HG02763 (cell line): ENCODE measurements around the gene DDX55.

Experiments used
- ATAC-seq: cut with Tn5 transposase; IDR thresholded peaks from one replicate; pipeline ENCODE4 v1.9.1; 2021; ENCODE audit warnings: mild to moderate bottlenecking, moderate library complexity; ENCODE audit not compliant: unreplicated experiment

The DDX55 gene

DNA sequence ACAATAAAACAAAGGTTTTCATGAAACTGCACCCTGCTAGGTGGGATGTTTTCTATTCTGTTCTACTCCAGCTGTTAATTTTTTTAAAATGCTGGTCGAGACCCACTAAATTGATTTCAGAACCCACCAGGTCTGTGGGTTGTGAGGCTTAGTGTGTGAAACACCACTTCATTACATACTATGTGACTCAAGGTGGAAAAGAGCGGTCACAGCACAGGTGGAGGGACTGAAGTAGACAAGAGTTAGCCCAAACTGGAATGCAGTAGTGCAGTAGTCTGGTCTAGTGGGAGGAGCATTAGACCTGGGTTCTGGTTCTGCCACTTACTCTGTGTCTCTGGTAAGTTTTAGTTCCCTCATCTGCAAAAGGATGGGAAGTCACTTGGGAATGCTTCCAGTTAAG is 12.2 kb downstream of the DDX55 start:
- ATAC-seq, result no peak

DNA sequence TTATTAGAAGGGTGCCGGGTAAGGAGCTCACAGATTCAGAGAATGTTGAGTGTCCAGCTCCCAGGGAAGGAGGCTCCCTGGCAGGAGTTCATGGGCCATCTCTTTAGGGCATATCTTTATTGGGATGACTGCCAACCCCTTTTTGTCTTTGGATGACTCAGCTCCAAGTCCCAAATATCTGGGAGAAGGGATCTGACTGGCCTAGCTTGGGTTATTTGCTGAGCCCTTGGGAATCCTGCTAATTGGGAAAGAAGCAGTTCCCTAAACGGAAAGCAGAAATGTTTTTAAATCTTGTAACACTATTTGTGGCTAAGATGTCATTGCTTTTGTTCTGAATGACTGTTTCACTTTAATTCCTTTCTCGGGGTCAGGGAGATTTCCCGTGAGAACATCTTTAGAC is 12.6 kb downstream of the DDX55 start:
- no peak for ATAC-seq

DNA sequence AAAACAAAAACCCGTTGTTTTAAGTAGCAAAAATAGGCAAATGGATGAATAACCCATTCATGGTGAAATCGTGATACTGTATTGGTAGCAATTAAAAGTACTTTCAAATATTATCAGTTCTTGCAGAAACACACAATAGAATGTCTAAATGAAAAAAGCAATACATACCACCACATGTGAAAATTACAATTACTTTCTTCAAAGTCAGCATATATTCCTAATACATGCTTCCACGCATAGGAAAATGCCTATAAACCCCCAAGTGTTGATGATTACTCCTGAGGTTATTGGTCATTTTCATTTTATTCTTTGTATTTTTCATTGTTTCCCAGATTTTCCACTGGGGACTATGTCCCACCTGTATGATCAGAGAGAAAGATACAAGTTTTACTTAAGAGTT is 15.2 kb downstream of the DDX55 start:
- ATAC-seq, result no peak

DNA sequence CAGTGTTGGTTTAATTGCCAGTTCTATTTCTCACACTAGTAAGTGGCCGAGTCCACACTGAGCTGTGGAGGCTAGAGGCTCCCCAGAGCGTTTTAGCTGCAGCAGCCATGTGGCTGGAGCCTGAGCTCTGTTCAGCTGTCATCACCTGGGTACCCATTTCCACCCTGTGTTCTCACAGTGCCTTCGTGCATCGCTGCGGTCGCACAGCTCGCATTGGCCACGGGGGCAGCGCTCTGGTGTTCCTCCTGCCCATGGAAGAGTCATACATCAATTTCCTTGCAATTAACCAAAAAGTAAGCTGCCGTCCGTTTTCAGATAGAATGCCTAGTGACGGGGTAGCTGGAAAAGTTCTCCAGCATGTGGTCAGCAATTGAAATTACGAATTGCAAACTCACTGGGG is 15.7 kb downstream of the DDX55 start:
- ATAC-seq, result no peak

DNA sequence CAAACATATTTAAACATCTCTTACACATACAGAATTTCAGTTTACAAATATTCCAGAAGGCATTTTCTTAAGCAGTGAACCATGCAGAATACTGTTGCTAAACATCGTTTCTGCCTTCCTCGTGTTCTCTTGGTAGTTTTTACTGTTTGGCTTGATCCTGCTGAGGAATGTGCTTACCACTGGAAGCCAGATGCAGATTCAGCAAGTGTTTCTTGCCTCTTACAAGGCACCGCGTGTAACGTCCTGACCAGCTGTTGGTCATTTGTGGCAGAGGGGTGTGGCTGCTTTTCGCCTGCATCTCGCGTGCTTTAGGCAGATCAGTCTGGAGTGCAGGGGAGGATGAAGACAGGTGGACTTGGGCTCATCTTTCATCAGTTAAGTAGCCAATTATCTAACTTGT is 19.2 kb downstream of the DDX55 start:
- no peak for ATAC-seq

DNA sequence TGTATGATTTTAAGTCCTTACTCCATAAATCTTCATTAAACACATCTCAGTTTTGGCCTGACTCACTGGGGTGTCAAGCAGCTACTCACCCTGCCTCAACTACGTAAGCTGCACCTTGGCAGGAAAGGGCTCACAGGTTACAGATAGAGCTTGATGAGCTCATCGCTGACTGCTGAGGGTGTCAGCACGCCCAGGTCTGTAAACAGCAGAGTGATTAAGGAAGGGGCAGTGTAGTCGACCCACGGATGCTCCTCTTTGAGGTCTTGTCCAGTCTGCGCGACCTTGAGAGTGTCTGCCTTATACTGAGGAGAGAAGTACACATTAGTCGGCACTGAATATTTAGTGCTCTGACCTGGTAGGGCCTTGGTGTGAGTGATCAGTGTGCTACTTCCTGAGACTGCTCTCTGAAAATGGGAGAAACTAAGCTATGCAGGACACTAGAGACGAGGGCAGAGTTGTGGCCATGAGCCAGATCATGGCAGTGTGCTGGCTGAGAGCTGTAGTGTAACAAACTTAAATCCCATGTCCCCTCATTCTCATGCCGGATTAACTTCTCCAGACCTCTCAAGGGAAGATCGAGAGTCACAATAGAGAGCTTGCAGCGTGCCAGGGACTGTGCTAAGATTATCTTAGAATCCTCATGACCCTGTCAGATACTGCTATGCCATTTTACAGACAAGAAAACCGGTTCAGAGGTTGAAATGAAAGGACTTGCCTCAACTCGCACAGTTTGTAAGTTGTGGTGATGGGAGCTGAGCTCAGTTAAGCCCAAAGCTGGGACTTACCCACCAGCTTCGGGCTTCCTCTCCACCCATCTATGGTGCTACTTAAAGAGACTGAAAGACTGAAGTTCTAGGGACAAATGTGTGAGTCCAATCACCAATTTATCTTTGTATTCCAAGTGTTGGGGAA is 20.0 kb downstream of the DDX55 start:
- ATAC-seq, result no peak

DNA sequence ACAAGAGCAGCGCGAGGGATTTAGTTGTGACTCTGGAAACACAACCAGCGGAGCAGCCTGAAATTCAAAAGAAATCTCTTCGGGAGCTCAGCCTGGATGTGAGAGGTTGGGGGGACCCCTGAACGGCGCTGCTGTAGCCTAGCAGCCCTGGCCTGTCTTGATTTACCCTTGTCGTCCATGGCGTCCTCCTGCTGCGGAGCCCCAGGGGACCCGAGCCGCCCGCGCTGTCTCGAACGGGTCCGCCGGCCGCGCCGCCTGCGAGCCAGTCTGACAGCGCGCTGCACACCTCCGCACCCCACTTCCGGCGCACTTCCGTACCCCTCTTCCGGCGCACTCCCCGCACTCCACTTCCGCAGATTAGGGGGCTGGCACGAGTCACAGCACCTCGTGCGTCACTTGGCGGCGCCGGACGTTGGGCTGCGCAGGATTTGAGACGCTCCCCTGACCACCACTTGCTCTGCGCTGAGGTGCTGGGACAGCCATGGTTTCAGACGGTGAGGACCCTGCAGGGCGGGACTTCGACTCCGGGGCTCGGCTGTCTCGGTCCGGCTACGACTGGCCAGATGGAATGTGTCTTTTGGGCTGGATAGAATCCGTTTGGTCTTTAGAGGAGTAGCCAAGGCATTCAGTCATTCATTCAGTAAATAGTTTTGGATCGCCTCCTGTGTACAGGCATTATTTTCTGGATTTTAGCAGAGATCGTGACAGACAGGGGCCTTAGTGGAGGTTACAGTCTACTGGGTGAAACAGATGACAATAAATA is 31.7 kb downstream of the DDX55 start, which contains the start of the genes EIF2B1 and GTF2H3:
Gene EIF2B1 (minus strand): TSS at position 308 of the 763 bp plus-strand sequence. CDS start 129 bp downstream, at position 179.
Gene GTF2H3 (plus strand): TSS at position 451 of the 763 bp plus-strand sequence. CDS start 31 bp downstream, at position 482.
- ATAC-seq, result peak; percentile 96

DNA sequence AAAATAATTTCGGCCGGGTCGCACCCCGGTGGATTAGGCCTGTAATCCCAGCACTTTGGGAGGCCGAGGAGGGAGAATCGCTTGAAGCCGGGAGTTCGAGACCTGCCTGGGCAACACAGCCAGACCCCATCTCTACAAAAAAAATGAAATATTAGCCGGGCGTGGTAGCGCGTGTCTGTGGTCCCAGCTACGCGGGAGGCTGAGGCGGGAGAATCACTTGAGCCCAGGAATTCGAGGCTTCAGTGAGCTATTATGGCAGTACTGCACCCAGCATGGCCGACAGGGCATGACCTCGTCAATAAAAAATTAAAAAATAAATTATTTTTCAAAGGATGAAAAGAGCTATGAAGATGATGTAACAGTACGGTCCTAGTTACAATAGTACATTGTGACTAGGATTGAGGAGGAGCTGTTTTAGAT is 32.3 kb downstream of the DDX55 start:
- no peak for ATAC-seq

DNA sequence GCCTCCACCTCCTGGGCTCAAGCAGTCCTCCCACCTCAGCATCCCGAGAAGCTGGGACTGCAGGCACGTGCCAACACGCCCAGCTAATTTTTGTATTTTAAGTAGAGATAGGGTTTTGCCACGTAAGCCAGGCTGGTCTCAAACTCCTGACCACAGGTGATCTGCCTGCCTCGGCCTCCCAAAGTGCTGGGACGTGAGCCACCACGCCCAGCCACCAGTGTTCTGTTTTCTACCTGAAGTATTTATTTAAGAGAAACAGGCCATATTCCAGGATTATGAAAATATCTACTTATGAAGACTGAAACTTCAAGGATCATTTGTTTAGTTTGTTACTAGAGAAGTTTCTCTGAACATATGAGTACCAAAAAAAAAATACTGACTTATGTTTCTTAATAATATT is 42.0 kb downstream of the DDX55 start:
- ATAC-seq, result no peak

DNA sequence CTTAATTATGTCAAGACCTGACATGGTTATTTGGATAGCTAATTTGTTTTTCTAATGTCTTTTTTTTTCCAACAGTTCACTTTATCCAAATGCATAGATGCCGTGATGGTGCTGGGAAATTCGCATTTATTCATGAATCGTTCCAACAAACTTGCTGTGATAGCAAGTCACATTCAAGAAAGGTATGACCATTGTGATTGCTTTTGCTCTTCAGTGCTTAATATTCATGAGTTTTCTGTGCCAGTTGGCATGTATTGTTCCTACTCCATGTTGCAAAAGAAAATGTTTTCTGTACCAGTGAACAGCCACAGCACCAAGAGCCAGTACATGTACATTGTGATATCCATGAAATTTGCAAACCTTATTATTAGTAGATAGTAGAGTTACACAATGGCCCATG is 43.5 kb downstream of the DDX55 start:
- no peak for ATAC-seq

DNA sequence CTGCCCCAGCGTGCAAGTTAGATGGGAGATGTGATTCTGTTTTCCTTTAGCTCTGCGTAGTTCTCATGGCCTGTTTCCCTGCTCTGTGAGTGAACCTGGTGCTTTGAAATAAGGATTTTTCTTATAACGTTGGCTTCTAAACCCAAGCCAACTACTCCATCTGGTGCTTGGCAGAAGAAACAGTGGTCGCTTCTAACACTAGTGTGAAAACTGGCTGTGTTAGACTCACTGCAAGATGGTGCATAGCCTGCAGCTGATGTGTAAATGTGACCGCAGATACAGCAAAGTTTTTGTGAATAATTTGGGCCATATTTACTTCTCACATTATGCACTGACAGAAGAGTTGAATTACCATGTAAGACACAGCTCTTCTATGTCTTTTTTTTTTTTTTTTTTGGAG is 44.0 kb downstream of the DDX55 start:
- no peak for ATAC-seq

DNA sequence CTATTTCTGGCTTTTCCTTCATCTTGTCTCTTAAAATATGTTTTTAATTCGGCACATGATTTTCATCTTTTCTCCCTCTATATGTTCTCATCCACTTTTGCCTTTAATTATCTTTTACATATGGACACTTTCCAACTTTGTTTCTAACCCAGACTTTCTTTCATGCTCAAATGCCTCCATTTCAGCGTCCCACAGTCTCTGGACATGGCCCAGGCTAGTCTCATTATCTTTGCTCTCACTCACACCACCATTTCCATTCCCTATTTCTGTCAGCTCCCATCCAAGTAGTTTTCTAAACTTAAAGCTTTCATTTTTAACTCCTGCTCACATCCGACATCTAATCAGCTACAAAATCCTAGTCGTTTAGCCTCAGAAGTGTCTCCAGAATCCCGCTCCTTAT is 46.5 kb downstream of the DDX55 start:
- no peak for ATAC-seq

DNA sequence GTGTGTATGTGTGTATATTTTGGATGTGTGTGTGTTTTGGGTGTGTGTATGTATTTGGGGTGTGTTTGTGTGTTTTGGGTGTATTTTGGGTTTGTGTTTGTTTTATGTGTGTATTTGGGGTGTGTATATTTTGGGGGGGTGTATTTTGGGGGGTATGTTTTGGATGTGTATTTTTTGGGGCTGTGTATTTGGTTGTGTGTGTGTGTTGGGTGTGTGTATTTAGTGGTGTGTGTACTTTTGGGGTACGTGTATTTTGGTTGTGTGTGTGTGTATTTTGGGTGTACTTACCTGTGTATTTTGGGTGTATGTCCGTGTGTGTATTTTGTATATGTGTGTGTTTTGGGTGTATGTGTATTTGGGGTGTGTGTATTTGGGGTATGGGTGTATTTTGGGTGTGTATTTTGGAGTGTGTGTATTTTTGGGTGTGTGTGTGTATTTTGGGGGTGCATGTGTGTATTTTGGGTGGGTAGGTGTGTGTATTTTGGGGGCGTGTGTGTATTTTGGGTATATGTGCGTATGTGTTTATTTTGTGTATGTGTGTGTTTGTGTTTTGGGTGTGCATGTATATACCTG is 52.3 kb downstream of the DDX55 start:
- ATAC-seq, result no peak

DNA sequence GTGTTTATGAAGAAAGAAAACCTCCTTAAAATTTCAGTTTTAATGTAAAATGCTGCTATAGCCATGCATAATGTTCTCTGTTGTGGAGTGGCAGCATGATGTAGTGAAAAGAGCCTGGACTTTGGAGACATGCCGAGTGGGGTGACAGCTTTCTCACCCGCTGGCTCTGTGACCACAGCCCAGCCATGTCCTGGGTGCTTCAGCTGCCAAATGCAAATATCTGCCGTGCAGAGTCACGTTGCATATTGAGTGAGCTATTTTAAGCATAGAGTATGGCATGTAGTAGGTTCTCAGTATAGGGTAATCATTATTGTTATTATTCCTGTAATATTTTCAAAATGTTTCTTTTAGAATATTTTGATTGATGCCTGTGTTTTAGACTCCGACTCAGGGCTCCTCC is 53.5 kb downstream of the DDX55 start:
- ATAC-seq, result peak; percentile 83

DNA sequence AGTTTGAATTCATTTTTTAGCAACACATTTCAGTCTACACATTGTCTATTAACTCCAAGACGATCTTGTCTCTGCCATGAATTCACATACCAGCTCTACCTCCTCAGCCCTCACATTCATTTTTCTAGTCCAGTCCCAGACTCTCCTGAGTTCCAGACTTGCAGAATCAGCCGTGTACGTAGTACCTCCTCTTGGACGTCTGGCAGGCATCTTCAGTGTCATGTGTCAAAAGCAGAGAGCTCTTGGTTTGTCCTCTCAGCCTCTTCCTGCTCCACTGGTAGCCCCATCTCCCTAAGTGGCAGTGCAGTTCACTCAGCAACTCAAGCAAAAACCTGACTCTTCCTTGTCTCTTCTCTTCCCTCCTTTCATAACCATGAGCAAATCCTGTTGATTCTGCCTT is 54.5 kb downstream of the DDX55 start:
- ATAC-seq, result no peak

DNA sequence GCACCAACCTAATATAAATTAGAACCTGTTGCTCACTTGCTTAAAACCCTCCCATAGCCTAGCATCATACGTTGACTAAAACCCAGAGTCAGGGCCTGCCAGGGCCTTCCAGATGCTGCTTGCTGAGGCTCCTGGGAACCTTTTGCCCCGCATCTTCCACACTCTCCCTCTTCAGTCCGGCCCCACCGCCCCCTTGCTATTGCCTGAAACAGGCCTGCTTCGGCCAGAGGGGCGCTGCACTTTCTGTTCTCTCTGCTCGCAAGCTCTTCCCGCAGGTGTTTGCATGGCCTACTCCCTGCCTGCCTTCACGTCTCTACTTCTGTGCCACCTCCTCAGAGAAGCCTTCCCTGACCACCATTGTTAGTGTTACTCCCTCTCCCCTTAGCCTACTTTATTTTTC is 55.3 kb downstream of the DDX55 start:
- ATAC-seq, result no peak

DNA sequence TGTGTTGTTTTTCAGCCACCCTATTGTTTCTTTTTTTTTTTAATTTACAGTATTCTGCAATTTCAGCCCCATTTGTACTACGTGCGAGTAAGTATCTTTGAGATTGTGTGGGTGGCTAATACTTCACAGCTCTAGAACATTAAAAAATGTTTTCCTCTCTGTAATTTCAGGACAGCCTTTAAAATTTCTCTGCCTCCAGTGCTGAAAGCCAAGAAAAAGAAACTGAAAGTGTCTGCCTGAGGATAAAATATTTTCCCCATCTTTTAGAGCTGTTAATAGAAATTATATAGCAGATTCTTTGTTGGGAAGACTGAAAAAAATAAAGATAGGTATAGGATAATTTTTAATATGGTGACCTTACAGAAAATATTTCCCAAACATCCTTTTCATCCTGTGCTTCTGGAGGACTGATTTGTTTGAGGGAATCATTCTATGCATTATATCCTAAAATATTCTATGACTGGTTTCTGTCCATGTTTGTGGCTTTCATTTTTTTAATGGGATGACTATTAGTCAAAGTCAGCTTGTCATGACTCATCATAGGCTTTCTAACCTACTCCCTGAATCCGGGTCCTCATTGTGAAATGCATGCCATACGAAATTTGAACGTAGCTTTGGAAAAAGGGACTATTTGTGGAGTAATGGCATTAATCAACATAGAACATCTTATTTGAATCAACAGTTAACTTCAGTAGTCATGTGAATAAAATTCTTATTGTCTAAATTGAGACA is 58.3 kb downstream of the DDX55 start:
- ATAC-seq, result no peak

DNA sequence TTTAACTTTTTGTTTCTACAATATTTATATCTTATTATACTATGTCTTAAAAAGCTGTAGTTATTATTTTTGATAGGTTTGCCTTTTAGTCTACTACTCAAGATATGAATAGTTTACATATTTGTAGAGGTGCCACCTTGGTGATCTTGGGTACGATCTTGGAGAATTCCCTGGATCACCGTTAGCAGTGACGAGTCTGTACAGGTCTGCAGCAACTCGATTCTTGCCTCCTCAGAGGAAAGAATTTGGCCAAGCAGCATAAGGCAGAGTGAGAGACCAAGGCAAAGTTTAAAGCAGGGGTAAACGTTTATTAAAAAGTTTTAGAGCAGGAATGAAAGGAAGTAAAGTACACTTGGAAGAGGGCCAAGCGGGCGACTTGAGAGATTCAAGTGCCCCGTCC is 65.9 kb downstream of the DDX55 start:
- no peak for ATAC-seq
